ENCODE measurements around the gene GSTCD.
"Not testable (repeated sequence)": the region's sequence is repeated elsewhere in the genome, so short reads cannot be mapped to it uniquely, and the experiment has no call there.

Gene GSTCD

GRCh38 chr4:105758958-105759357 lies 50.4 kb downstream of the GSTCD start:
- H3K36me3 ChIP-seq (ENCODE audit: control insufficient read depth, insufficient read depth, low read length), result no peaks in the 10 kb centered on the region
- H3K4me1 ChIP-seq (ENCODE audit: control insufficient read depth, insufficient read depth, low read length), result no peaks in the 10 kb centered on the region
- H3K4me3 ChIP-seq (ENCODE audit: low read depth, low read length), result no peak overlapping the region
- H3K9me3 ChIP-seq (ENCODE audit: control insufficient read depth, insufficient read depth, low read length), result no peaks in the 10 kb centered on the region
- H3K27ac ChIP-seq (ENCODE audit: low read depth, low read length), result no peak overlapping the region
- no peak overlapping the region for H3K9ac ChIP-seq (ENCODE audit: low read depth, low read length)
- H3K27me3 ChIP-seq (ENCODE audit: control insufficient read depth, insufficient read depth, low read length), result no peaks in the 10 kb centered on the region

GRCh38 chr4:105765690-105766407 lies 57.3 kb downstream of the GSTCD start:
- no peak overlapping the region for H3K9ac ChIP-seq (ENCODE audit: low read depth, low read length)
- peak overlapping the region; percentile 20 for H3K27ac ChIP-seq (ENCODE audit: low read depth, low read length)
- H3K4me1 ChIP-seq (ENCODE audit: control insufficient read depth, insufficient read depth, low read length), result no peaks in the 10 kb centered on the region
- H3K36me3 ChIP-seq (ENCODE audit: control insufficient read depth, insufficient read depth, low read length), result no peaks in the 10 kb centered on the region
- H3K27me3 ChIP-seq (ENCODE audit: control insufficient read depth, insufficient read depth, low read length), result no peaks in the 10 kb centered on the region
- H3K9me3 ChIP-seq (ENCODE audit: control insufficient read depth, insufficient read depth, low read length), result no peaks in the 10 kb centered on the region
- no peak overlapping the region for H3K4me3 ChIP-seq (ENCODE audit: low read depth, low read length)

DNA sequence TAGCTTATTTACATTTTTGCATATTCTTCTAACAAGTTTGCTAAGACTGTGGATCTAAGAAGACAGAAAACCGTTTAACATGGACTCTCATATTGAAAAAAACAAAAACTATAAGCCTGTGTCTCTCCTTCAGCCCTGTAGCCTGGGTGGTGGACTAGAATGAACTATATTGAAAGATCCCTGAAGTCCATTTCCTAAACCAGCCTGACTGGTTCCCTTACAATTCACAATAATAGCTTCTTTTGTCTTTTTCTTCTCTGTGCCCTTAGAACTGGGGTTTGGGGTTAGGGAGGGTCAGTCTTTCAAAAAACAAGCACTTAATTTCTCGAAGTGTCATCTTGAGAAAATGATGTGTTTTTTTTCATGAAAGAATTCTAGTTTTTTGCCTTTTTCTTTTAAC lies 59.0 kb downstream of the GSTCD start:
- Histone ChIP-seq H3K4me1 (ENCODE audit: control insufficient read depth, insufficient read depth, low read length) (no peaks in the 10 kb centered on the region), H3K27me3 (ENCODE audit: control insufficient read depth, insufficient read depth, low read length) (no peaks in the 10 kb centered on the region), H3K9ac (ENCODE audit: low read depth, low read length) (no peak overlapping the region), H3K9me3 (ENCODE audit: control insufficient read depth, insufficient read depth, low read length) (no peaks in the 10 kb centered on the region), H3K36me3 (ENCODE audit: control insufficient read depth, insufficient read depth, low read length) (no peaks in the 10 kb centered on the region), H3K4me3 (ENCODE audit: low read depth, low read length) (no peak overlapping the region), H3K27ac (ENCODE audit: low read depth, low read length) (no peak overlapping the region)

GRCh38 chr4:105770524-105770923 lies 61.9 kb downstream of the GSTCD start:
- not testable (repeated sequence) for H3K4me3 ChIP-seq (ENCODE audit: low read depth, low read length); H3K27me3 ChIP-seq (ENCODE audit: control insufficient read depth, insufficient read depth, low read length); H3K36me3 ChIP-seq (ENCODE audit: control insufficient read depth, insufficient read depth, low read length); H3K27ac ChIP-seq (ENCODE audit: low read depth, low read length); H3K9me3 ChIP-seq (ENCODE audit: control insufficient read depth, insufficient read depth, low read length); H3K9ac ChIP-seq (ENCODE audit: low read depth, low read length); H3K4me1 ChIP-seq (ENCODE audit: control insufficient read depth, insufficient read depth, low read length)

DNA sequence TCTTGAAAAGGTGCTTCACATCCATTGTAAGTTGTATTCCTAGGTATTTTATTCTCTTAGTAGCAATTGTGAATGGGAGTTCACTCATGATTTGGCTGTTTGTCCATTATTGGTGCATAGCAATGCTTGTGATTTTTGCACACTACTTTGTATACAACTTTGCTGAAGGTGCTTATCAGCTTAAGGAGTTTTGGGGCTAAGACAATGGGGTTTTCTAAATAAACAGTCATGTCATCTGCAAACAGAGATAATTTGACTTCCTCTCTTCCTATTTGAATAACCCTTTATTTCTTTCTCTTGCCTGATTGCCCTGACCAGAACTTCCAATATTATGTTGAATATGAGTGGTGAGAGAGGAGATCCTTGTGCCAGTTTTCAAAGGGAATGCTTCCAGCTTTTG lies 63.5 kb downstream of the GSTCD start:
- not testable (repeated sequence) for H3K9ac ChIP-seq (ENCODE audit: low read depth, low read length); H3K27me3 ChIP-seq (ENCODE audit: control insufficient read depth, insufficient read depth, low read length); H3K9me3 ChIP-seq (ENCODE audit: control insufficient read depth, insufficient read depth, low read length); H3K4me1 ChIP-seq (ENCODE audit: control insufficient read depth, insufficient read depth, low read length); H3K36me3 ChIP-seq (ENCODE audit: control insufficient read depth, insufficient read depth, low read length); H3K4me3 ChIP-seq (ENCODE audit: low read depth, low read length); H3K27ac ChIP-seq (ENCODE audit: low read depth, low read length)

DNA sequence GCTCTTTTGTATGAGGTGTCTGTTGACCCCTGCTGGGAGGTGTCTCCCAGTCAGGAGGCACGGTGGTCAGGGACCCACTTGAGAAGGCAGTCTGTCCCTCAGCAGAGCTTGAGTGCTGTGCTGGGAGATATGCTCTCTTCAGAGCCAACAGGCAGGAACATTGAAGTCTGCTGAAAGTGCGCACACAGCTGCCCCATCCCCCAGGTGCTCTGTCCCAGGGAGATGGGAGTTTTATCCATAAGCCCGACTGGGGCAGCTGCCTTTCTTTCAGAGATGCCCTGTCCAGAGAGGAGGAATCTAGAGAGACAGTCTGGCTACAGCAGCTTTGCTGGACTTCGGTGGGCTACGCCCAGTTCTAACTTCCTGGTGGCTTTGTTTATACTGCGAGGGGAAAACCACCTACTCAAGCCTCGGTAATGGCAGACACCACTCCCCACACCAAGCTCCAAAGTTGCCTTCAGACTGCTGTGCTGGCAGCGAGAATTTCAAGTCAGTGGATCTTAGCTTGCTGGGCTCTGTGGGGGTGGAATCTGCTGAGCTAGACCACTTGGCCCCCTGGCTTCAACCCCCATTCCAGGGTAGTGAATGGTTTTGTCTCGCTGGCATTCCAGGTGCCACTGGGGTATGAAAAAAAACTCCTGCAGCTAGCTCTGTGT lies 67.3 kb downstream of the GSTCD start:
- not testable (repeated sequence) for H3K27me3 ChIP-seq (ENCODE audit: control insufficient read depth, insufficient read depth, low read length); H3K4me1 ChIP-seq (ENCODE audit: control insufficient read depth, insufficient read depth, low read length); H3K36me3 ChIP-seq (ENCODE audit: control insufficient read depth, insufficient read depth, low read length); H3K9ac ChIP-seq (ENCODE audit: low read depth, low read length); H3K27ac ChIP-seq (ENCODE audit: low read depth, low read length); H3K9me3 ChIP-seq (ENCODE audit: control insufficient read depth, insufficient read depth, low read length); H3K4me3 ChIP-seq (ENCODE audit: low read depth, low read length)

DNA sequence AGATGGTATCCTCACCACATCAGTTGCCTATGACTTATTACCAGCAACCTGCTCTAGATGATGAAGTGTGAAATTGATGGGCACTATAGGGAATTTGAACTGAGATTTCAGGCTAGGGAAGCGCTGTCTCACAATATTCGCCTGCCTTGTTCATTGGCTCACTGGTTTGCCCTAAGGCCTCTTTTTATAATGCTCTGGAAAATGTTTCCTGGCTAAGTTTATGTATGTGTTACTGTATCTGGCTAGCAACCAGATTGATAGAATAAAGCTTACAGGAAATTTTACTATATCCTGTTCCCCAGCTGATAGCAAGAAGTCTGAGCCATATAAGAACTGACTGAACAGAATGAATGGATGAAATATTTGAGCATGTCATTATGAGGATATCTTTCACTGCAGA lies 71.6 kb downstream of the GSTCD start:
- Histone ChIP-seq H3K9me3 (ENCODE audit: control insufficient read depth, insufficient read depth, low read length) (no peaks in the 10 kb centered on the region), H3K9ac (ENCODE audit: low read depth, low read length) (no peak overlapping the region), H3K36me3 (ENCODE audit: control insufficient read depth, insufficient read depth, low read length) (no peaks in the 10 kb centered on the region), H3K27ac (ENCODE audit: low read depth, low read length) (no peak overlapping the region), H3K4me1 (ENCODE audit: control insufficient read depth, insufficient read depth, low read length) (no peaks in the 10 kb centered on the region), H3K27me3 (ENCODE audit: control insufficient read depth, insufficient read depth, low read length) (no peaks in the 10 kb centered on the region), H3K4me3 (ENCODE audit: low read depth, low read length) (no peak overlapping the region)

DNA sequence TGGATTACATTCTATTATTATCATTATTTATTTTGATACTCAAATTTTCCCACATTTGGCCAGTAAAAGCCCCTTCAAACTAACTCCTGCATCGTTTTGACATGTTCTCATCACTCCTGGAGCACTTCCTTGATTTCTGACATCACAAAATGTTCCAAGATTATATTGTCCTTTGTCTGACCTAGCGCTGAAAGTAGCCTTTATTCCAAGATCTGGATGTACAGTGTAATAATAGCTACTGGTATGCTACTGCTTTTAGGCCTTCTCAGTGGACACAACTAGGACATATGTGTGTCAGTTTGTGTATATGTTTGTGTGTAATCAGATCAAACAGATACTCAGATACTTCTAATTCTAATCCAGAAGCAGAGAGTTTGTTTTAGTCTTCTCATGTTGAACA lies 76.2 kb downstream of the GSTCD start:
- H3K4me3 ChIP-seq (ENCODE audit: low read depth, low read length), result no peak overlapping the region
- no peaks in the 10 kb centered on the region for H3K9me3 ChIP-seq (ENCODE audit: control insufficient read depth, insufficient read depth, low read length)
- no peak overlapping the region for H3K27ac ChIP-seq (ENCODE audit: low read depth, low read length)
- H3K36me3 ChIP-seq (ENCODE audit: control insufficient read depth, insufficient read depth, low read length), result no peaks in the 10 kb centered on the region
- H3K9ac ChIP-seq (ENCODE audit: low read depth, low read length), result no peak overlapping the region
- H3K27me3 ChIP-seq (ENCODE audit: control insufficient read depth, insufficient read depth, low read length), result no peaks in the 10 kb centered on the region
- no peaks in the 10 kb centered on the region for H3K4me1 ChIP-seq (ENCODE audit: control insufficient read depth, insufficient read depth, low read length)

DNA sequence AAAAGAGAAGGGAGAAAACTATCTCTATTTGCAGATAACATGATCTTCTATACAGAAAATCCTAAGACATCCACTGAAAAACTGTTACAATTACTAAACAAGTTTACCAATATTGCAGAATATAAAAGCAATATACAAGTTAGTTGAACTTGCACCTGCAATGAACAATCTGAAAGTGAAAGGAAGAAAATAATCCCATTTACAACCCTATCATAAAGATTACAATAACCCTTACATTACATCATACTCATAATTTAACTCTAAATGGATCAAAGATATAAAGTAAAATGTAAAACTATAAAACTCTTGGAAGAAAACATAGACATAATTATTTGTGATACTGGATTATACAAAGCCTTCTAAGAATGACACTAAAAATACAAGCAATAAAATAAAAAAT lies 77.2 kb downstream of the GSTCD start:
- Histone ChIP-seq H3K9ac (ENCODE audit: low read depth, low read length) (no peak overlapping the region), H3K4me3 (ENCODE audit: low read depth, low read length) (no peak overlapping the region), H3K9me3 (ENCODE audit: control insufficient read depth, insufficient read depth, low read length) (no peaks in the 10 kb centered on the region), H3K4me1 (ENCODE audit: control insufficient read depth, insufficient read depth, low read length) (no peaks in the 10 kb centered on the region), H3K36me3 (ENCODE audit: control insufficient read depth, insufficient read depth, low read length) (no peaks in the 10 kb centered on the region), H3K27me3 (ENCODE audit: control insufficient read depth, insufficient read depth, low read length) (no peaks in the 10 kb centered on the region), H3K27ac (ENCODE audit: low read depth, low read length) (no peak overlapping the region)

DNA sequence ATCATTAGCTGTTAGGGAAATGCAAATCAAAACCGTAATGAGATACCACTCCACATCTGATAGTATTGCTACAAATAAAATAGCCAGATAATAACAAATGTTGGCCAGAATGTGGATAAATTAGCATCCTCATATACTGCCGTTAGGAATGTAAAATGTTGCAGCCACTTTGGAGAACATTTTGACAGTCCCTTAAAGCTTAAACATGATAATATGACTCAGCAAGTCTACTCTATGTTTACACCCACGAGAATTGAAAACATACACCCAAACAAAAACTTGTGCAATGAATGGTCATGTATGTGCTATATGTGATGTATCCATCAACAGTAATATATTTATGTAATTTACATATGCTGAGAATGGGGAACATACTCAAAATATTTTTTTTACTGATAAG lies 78.2 kb downstream of the GSTCD start:
- Histone ChIP-seq H3K27ac (ENCODE audit: low read depth, low read length) (no peak overlapping the region), H3K36me3 (ENCODE audit: control insufficient read depth, insufficient read depth, low read length) (no peaks in the 10 kb centered on the region), H3K9ac (ENCODE audit: low read depth, low read length) (no peak overlapping the region)

GRCh38 chr4:105797225-105797624 lies 88.6 kb downstream of the GSTCD start:
- Histone ChIP-seq H3K27ac (ENCODE audit: low read depth, low read length) (no peak overlapping the region), H3K4me3 (ENCODE audit: low read depth, low read length) (no peak overlapping the region), H3K27me3 (ENCODE audit: control insufficient read depth, insufficient read depth, low read length) (no peaks in the 10 kb centered on the region), H3K9me3 (ENCODE audit: control insufficient read depth, insufficient read depth, low read length) (no peaks in the 10 kb centered on the region), H3K4me1 (ENCODE audit: control insufficient read depth, insufficient read depth, low read length) (peaks cover 5% of the 10 kb centered on the region; the same call in 1 of the 2 replicates), H3K36me3 (ENCODE audit: control insufficient read depth, insufficient read depth, low read length) (no peaks in the 10 kb centered on the region), H3K9ac (ENCODE audit: low read depth, low read length) (no peak overlapping the region)

More for the DNA sequence above, 78.2 kb downstream of the GSTCD start:
- Histone ChIP-seq H3K4me1 (ENCODE audit: control insufficient read depth, insufficient read depth, low read length) (no peaks in the 10 kb centered on the region), H3K9me3 (ENCODE audit: control insufficient read depth, insufficient read depth, low read length) (no peaks in the 10 kb centered on the region), H3K27me3 (ENCODE audit: control insufficient read depth, insufficient read depth, low read length) (no peaks in the 10 kb centered on the region), H3K4me3 (ENCODE audit: low read depth, low read length) (no peak overlapping the region)

Data from HUES48 (cell line).